ENCODE measurements around the gene GNAQ.

- TF ChIP-seq POLR2AphosphoS5 (IDR thresholded peaks at IDR 0.05; ENCODE audit: low read depth, low read length) = no peak
- TF ChIP-seq SIN3A (IDR thresholded peaks at IDR 0.05; ENCODE audit: borderline replicate concordance, insufficient read depth, low read length) = no peak
- TF ChIP-seq TAF1 (IDR thresholded peaks at IDR 0.05; ENCODE audit: borderline replicate concordance, insufficient read depth, low read length) = no peak
Measured at GRCh38 chr9:77825361-77825760, 206.2 kb downstream of the GNAQ start.

Data from PFSK-1 (cell line).